Measurements from ENCODE around the gene EVA1A.

Gene EVA1A

GRCh38 chr2:75549401-75550253 lies 11.1 kb downstream of the EVA1A start:
- no peak for FAIRE-seq
- DNase-seq (ENCODE audit: insufficient read length) = no peak
- TF ChIP-seq POLR2A (IDR thresholded peaks at IDR 0.05; ENCODE audit: low read depth, low read length) = no peak
- no peak for TF ChIP-seq TAF1 (IDR thresholded peaks at IDR 0.05; ENCODE audit: borderline replicate concordance, low read depth, low read length)
- TF ChIP-seq POLR2AphosphoS5 (IDR thresholded peaks at IDR 0.05; ENCODE audit: low read depth, low read length) = no peak

- FAIRE-seq = no peak
- no peak for DNase-seq (ENCODE audit: insufficient read length)
- TF ChIP-seq TAF1 (IDR thresholded peaks at IDR 0.05; ENCODE audit: borderline replicate concordance, low read depth, low read length) (no peak), POLR2AphosphoS5 (IDR thresholded peaks at IDR 0.05; ENCODE audit: low read depth, low read length) (no peak)
These were observed 12.6 kb downstream of the EVA1A start for GRCh38 chr2:75548036-75548573.

- no peak for FAIRE-seq
- TF ChIP-seq POLR2A (IDR thresholded peaks at IDR 0.05; ENCODE audit: low read depth, low read length) (no peak), POLR2AphosphoS5 (IDR thresholded peaks at IDR 0.05; ENCODE audit: low read depth, low read length) (no peak), TAF1 (IDR thresholded peaks at IDR 0.05; ENCODE audit: borderline replicate concordance, low read depth, low read length) (no peak)
- DNase-seq (ENCODE audit: insufficient read length) = no peak
These were observed 13.2 kb downstream of the EVA1A start for GRCh38 chr2:75547345-75548035.

GRCh38 chr2:75545922-75546321 lies 14.8 kb downstream of the EVA1A start:
- FAIRE-seq (no peak), DNase-seq (ENCODE audit: insufficient read length) (no peak)
- TF ChIP-seq POLR2A (IDR thresholded peaks at IDR 0.05; ENCODE audit: low read depth, low read length) = no peak
- TF ChIP-seq TAF1 (IDR thresholded peaks at IDR 0.05; ENCODE audit: borderline replicate concordance, low read depth, low read length) = no peak
- TF ChIP-seq POLR2AphosphoS5 (IDR thresholded peaks at IDR 0.05; ENCODE audit: low read depth, low read length) = no peak

- no peak for DNase-seq (ENCODE audit: insufficient read length)
- no peak for FAIRE-seq
- TF ChIP-seq POLR2AphosphoS5 (IDR thresholded peaks at IDR 0.05; ENCODE audit: low read depth, low read length) (no peak), TAF1 (IDR thresholded peaks at IDR 0.05; ENCODE audit: borderline replicate concordance, low read depth, low read length) (no peak), POLR2A (IDR thresholded peaks at IDR 0.05; ENCODE audit: low read depth, low read length) (no peak)
These were observed 15.4 kb downstream of the EVA1A start for GRCh38 chr2:75545387-75545786.

- TF ChIP-seq TAF1 (IDR thresholded peaks at IDR 0.05; ENCODE audit: borderline replicate concordance, low read depth, low read length) (no peak), POLR2AphosphoS5 (IDR thresholded peaks at IDR 0.05; ENCODE audit: low read depth, low read length) (no peak), POLR2A (IDR thresholded peaks at IDR 0.05; ENCODE audit: low read depth, low read length) (no peak)
- no peak for FAIRE-seq
- no peak for DNase-seq (ENCODE audit: insufficient read length)
These were observed 17.3 kb downstream of the EVA1A start for GRCh38 chr2:75543446-75543845.

GRCh38 chr2:75541430-75541829 lies 19.3 kb downstream of the EVA1A start:
- TF ChIP-seq TAF1 (IDR thresholded peaks at IDR 0.05; ENCODE audit: borderline replicate concordance, low read depth, low read length) (no peak), POLR2AphosphoS5 (IDR thresholded peaks at IDR 0.05; ENCODE audit: low read depth, low read length) (no peak), POLR2A (IDR thresholded peaks at IDR 0.05; ENCODE audit: low read depth, low read length) (no peak)
- FAIRE-seq (no peak), DNase-seq (ENCODE audit: insufficient read length) (no peak)

- no peak for TF ChIP-seq POLR2A (IDR thresholded peaks at IDR 0.05; ENCODE audit: low read depth, low read length)
- no peak for TF ChIP-seq POLR2AphosphoS5 (IDR thresholded peaks at IDR 0.05; ENCODE audit: low read depth, low read length)
- TF ChIP-seq TAF1 (IDR thresholded peaks at IDR 0.05; ENCODE audit: borderline replicate concordance, low read depth, low read length) = no peak
- FAIRE-seq (no peak), DNase-seq (ENCODE audit: insufficient read length) (no peak)
These were observed 19.7 kb downstream of the EVA1A start for GRCh38 chr2:75540994-75541393.

- no peak for TF ChIP-seq TAF1 (IDR thresholded peaks at IDR 0.05; ENCODE audit: borderline replicate concordance, low read depth, low read length)
- no peak for TF ChIP-seq POLR2A (IDR thresholded peaks at IDR 0.05; ENCODE audit: low read depth, low read length)
- TF ChIP-seq POLR2AphosphoS5 (IDR thresholded peaks at IDR 0.05; ENCODE audit: low read depth, low read length) = no peak
- no peak for DNase-seq (ENCODE audit: insufficient read length)
- no peak for FAIRE-seq
These were observed 20.6 kb downstream of the EVA1A start for GRCh38 chr2:75539955-75540716.

- no peak for DNase-seq (ENCODE audit: insufficient read length)
- no peak for TF ChIP-seq POLR2AphosphoS5 (IDR thresholded peaks at IDR 0.05; ENCODE audit: low read depth, low read length)
- no peak for TF ChIP-seq TAF1 (IDR thresholded peaks at IDR 0.05; ENCODE audit: borderline replicate concordance, low read depth, low read length)
- no peak for TF ChIP-seq POLR2A (IDR thresholded peaks at IDR 0.05; ENCODE audit: low read depth, low read length)
These were observed 21.9 kb downstream of the EVA1A start for GRCh38 chr2:75538521-75539490.

More at GRCh38 chr2:75538521-75539490, 21.9 kb downstream of the EVA1A start:
- FAIRE-seq = no peak

Measured in GM12892 (cell line).